GM18867 (cell line): ENCODE data around the gene ZNF529.

Experiments
- ATAC-seq: cut with Tn5 transposase; IDR thresholded peaks from one replicate; pipeline ENCODE4 v1.9.1; 2021; ENCODE audit warnings: mild to moderate bottlenecking, moderate library complexity; ENCODE audit not compliant: unreplicated experiment

ZNF529 gene

GRCh38 chr19:36514012-36514612 lies 59.0 kb downstream of the ZNF529 start:
- ATAC-seq = no peak

DNA sequence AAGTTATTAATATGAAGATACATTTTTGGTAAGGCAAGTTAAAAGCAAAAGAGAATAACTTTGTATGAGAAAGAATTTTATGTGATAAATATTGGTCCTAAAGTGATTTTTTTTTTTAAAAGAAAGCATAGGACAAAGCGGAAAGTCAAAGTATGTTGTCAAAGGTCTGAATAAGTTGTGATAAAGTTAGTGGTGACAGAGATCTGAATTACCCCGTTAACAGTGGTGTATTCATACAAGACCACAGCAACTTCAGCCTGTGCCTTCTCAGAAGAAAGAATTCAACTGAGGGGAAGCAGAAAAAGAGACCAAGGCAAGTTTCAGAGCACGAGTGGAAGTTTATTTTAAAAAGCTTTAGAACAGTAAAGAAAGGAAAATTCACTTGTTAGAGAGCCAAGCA lies 64.8 kb downstream of the ZNF529 start:
- no peak for ATAC-seq

- no peak for ATAC-seq
Observed at GRCh38 chr19:36501973-36502372, 71.1 kb downstream of the ZNF529 start.

DNA sequence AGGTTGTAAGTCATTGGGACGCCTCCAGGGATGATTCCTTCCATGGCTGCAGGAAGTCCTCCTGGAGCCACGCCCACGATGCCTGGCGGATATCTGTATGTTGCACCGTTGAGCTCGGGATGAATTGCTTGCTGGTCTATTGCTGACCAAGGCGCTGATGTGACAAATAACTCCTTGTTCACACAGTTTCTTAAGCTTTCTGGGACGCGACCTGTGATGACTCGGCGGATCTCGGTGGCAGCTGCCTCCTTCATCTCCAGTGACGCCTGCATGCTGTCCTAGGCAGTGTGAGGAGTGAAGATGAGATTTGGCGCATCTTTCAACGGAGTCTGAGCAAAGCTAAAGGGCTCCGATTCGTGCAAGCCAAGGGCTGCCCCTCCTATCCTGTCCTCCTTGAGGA lies 76.1 kb downstream of the ZNF529 start:
- no peak for ATAC-seq
